Measurements from ENCODE around the gene OSM.
"Not testable (repeated sequence)": the region's sequence is repeated elsewhere in the genome, so short reads cannot be mapped to it uniquely, and the experiment has no call there.

The OSM gene

DNA sequence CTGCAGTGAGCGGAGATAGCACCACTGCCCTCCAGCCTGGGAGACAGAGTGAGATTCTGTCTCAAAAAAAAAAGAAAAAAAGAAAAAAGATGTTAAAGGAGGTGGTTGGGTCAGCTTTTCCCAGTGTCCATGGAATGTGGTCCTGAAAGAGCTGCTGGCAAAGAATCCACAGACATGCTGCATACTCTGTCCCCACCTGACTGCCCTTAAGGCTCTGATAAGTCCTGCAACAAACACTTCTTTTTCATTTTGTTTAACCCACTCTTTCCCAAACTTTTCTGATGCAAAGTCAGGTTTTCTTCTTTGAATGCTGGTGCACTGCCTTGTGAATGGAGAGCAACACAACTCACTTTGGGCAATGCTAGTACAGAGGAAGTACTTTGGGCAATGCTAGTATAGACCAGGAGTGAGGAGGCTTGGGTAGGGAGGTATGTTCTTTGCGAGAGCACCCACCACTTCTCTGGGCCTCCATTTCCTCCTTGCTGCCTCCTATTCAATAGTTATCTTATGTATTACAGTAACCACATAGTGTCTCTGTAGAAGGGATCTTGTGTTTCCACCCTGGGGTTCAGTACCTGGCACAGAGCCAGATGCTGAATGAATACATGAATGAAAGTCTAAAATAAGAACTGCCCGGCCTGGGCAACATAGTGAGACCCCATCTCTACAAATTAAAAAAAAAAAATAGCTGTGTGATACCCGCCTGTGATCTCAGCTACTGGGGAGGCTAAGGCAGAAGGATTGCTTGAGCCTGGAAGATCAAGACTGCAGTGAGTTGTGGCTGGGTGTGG is 39.0 kb downstream of the OSM start:
- no peak for DNase-seq (ENCODE audit: low read depth in 2 of 2)

DNA sequence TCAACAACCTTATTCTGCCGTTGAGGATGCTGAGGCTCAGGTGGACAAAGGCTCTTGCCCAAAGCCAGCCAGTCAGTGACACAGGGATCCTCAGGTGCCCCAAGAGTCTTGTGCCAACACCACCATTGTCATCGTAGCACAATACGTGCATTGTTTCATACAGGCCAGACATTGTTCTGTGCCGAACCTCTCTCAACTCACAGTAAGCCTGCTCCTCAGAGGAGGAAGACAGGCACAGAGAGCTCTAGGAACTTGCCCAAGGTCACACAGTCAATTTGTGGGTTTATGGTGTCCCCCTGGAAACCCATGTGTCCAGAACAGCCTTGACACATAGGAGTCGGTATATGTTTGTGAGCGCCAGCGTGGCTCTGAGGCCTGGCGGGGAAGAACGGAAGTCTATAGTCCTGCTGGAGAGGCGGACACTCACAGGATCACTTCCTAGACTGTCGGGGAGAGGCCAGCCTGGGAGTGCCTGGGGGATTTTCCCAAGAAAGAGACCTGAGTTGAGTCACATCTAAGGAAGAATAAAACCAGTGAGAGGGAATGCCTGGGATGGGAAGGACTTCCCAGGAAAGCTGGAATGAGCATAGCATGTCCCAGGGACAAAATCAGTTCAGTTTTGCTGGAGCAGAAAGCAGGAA is 40.3 kb downstream of the OSM start:
- DNase-seq (ENCODE audit: low read depth in 2 of 2): no peak

DNA sequence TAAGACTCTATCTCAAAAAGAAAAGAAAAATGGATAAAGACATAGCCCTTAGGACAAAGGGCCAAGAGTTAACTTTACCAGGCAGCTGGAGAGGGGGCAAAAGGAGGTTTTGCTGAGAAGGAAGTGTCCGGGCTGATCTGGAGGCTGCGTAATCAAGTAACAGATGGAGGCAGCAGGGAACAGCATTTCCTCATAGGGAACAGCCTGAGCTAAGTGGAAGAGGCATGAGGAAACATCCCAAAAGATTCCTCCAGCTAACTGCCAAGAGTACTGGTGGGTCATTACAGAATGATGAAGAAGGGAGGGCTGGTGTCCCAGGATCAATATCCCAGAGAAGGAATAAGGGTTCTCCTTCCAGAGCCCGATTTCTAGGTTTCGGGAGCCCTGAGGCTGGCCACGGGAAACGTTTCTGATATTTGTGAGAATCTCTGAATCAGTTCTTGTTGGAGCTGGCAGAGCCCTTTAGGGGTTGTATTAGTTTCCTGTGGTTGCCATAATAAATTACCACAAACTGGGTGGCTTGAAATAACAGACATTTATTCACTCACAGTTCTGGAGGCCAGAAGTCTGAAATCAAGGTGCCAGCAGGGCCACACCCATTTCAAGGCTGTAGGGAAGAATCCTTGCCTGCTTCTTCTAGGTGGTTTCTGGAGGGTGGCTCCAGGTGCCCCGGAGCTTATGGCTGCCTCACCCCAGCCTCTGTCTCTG is 41.3 kb downstream of the OSM start:
- no peak for DNase-seq (ENCODE audit: low read depth in 2 of 2)

DNA sequence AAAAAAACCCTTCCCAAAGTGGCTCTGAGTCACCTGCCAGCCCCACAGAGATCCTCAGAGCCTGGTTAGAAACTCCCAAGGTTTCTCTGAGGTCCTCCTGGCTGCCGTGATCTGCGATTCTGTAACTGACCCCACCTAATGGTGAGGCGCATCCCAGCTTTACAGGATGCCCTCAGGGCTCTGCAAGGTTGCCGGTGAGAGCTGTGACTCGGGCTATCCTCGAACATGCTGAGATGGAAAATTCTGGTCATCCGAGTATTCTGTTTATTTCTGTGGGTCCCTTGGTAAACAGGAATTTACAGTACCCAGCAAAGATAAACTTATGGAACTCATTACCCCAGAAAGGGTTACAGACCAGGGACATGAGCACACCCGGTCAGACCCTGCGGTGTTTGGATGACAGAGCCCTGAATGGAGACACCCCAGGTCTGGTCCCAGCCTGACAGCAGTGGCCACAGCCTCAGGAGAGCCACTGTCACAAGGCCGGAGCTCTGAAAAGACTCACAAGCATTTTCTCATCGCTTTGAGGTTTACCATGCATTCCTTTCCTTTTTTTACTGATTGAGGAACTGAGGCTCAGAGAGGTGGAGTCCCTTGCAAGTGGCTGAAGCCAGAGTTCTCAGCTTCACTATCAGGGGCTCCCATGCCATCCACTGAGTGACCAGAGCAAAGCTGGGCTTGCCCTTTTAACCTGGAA is 42.3 kb downstream of the OSM start:
- no peak for DNase-seq (ENCODE audit: low read depth in 2 of 2)

DNA sequence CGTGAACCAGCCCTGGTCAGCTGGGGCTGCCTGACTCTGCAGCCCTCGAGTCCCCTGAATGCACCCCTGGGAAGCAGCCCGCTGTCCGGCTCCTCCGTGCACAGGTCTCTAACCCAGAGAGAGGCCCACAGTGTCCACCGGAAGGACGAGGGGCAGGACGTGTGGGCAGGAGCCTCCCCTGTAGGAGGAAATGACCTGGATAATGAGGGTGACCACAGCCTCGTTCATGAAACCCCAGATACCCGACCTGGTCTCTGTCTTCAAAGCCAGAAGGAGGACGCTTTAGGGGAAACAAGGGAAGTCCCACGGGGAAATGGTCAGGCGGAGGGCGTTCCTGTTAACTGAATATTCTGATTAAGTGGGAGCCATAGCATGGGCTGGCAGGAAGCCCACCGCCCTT is 43.3 kb downstream of the OSM start:
- DNase-seq (ENCODE audit: low read depth in 2 of 2): no peak

DNA sequence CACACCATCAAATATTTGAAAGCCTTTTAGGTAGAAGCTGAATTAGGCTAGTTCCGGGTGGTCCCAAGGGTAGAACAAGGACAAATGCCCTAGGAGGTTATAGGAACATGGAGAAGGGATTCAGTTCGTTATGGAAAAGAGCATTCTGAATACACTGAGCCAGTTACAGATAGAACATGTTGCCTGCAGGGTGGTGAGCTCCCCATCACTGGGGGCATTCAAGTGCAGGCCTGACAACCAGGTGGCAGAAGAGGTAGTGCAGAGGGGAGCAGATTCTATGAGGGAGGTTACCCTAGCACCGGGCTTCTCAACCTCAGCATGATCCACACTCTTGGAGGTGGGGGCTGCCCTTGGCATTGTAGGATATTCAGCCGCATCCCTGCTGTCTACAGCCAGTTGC is 44.3 kb downstream of the OSM start:
- DNase-seq (ENCODE audit: low read depth in 2 of 2): no peak

DNA sequence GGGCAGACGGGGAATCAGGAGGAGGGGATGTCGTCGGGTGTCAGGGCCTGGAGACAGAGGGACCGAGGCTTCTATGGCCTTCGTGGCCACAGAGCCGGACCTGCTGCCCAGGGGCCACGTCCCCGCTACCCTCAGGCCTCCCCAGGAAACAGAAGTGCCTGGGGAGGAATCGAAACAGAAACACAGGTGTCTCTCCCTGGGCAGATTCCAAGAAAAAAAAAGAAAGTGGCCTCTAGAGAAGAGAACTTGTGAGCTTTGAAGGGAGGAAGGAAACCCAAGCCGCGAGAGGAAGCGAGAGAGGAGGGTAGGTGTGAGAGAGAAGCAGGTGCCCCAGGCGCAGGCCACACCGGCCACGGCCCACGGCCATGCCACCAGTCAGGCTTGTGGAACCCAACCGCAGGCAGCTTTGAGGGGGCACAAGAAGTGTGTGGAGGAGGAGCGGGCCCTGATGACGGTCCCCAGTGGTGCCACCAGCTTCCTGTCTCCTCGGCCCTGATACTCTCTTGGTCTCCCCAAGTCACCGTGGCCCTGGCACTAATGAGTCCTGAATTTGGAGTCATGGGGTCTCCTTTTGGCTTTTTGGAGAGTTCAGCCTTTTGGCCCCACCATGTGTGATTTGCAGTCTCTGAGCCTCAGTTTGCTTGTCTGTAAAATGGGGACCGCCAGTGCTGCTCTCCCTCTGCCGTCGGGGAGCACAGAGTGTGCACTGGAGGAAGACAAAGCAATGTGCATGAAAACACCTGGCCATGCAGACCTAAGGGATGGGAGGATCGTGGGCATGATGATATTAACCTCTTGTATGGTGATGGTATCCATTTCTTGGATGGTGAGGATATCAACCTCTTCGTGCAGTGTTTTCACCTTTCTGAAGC is 45.3 kb downstream of the OSM start:
- no peak for DNase-seq (ENCODE audit: low read depth in 2 of 2)

DNA sequence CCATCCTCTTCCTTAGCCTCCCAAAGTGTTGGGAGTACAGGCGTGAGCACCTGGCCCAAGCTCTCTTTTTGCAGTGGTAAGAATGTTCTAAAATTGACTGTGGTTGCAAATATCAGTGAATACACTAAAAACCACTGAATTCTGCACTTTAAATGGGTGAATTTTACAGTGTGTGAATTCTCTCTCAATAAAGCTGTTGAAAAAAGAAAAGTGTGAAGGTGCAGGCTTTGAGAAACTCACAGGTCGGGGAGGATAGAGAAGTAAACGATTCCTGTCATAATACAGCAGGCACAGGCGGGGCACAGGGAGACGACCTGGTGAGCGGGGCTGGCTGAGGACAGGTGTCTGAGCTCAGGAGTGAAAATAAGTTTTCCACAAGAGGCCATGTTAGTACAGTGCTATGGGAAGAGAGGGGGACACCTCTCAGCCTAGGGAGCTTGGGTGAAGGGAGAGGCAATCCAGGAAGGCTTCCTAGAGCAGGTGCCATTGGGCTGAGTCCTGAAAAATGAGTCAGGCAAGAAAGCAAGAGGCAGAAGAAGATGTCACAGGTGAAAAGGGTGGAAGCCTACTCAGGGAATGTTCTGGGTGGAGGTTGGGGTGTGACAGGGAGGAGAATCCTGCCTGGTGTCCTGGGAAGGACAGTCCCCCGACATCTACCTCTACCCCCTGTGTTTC is 46.2 kb downstream of the OSM start:
- no peak for DNase-seq (ENCODE audit: low read depth in 2 of 2)

DNA sequence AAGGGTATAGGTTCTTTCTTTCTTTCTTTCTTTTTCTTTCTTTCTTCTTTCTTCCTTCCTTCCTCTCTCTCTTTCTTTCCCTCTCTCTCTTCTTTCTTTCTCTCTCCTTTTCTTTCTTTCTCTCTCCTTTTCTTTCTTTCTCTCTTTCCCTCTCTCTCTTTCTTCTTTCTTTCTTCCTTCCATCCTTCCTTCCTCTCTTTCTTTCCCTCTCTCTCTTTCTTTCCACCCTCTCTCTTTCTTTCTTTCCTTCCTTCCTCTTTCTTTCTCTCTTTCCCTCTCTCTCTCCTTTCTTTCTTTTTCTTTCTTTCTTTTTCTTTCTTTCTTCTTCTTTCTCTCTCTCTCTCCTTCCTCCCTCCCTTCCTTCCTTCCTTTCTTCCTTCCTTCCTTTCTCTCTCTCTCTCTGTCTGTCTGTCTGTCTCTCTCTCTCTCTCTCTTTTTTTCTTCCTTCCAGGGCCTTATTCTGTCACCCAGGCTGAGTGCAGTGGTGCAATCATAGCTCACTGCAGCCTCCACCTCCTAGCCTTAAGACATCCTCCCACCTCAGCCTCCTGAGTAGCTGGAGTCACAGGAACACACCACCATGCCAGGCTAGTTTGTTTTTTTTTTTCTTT is 46.9 kb downstream of the OSM start:
- no peak for DNase-seq (ENCODE audit: low read depth in 2 of 2)

DNA sequence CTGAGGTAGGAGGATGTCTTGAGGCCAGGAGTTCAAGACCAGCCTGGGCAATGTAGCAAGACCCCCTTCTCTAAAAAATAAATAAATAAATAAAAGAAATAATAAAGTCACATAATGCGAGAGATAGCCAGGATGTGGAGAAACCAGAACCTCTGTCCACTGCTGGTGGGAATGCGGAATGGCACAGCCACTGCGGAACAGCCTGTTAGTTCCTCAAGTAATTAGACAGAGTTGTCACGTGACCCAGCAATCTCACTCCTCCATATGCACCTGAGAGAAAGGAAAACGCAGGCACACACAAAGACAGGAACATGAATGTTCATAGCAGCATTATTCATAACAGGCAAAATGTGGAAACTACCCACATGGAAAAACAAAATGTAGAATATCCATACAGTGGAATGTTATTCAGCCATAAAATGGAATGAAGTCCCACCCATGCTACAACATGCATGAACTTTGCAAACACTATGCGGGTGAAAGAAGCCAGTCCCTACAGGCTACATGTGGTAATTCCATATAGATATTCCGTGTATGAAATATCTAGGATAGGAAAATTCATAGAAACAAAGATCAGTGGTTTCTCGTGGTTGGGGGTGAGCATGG is 47.5 kb downstream of the OSM start:
- DNase-seq (ENCODE audit: low read depth in 2 of 2): no peak

DNA sequence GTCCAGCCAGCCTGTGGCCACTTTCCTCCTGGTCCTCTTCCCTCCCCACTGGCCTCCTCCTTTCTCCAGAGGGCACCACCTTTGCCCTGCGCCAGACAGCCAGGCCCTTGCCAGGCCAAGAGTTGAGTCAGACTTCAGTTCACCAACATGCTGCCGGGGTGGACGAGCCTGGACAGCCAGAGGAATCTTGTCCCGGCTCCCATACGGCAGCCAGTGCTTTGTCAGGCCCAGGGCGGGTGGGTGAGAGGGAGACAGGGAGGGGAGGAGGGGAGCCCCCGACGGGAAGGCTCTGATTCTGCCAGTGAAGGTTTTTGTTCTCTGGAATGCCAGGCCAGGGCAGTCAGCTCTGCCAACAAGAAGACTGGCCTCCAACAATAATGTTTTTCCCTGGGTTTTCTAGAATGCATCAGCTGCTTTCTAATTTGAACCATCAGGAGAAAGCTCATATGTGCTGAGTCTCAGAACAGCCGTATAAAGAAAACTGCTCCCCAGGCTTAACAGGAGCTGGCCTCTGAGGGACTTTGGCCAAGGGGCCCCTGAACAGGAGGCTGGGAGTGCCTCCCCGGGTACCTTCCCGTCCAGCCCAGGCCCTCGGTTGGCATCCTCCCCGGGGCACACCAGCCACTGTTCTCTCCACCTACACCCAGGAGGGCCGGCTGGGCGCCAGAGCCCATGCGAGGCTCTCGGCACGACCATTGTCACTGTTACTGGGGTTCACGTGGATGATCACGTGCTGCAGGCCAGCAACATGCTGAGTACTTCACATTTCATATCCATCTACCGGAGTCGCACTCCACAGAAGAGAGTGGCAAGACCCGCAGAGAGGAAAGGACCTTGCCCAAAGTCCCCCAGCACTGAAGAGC is 48.7 kb downstream of the OSM start:
- no peak for DNase-seq (ENCODE audit: low read depth in 2 of 2)

DNA sequence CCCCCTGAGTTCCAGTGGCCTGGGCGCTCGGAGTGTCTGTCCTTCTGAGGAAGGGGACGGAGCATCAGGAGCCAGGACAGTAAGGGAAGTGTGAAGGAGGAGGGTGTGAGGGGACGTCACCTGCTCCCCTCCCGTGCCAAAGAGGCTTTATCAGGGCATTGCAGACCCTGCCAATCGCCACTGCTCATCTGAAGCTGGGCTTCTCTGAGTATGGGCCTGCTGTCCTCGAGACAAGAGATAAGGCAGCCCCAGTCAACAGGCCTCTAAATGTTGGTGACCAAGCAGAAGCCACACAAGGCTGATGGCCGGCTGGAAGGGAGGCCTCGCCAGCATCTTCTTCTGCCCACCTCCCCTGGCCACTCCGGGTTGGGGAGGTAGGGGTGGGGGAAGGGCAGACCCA is 49.9 kb downstream of the OSM start:
- DNase-seq (ENCODE audit: low read depth in 2 of 2): no peak

DNA sequence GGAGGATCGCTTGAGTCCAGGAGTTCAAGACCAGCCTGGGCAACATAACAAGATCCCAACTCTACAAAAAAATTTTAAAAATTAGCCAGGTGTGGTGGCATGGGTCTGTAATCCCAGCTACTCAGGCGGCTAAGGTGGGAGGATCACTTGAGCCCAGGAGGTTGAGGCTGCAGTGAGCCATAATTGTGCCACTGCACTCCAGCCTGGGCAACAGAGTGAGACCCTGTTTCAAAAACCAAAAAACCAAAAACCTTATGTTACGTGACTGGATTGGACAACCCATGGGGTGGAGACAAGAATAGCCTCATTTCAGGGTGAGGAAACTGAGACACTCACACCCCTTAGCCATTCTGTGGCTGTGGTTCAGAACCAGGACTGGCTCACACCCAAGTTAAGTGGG is 50.4 kb downstream of the OSM start:
- DNase-seq (ENCODE audit: low read depth in 2 of 2): not testable (repeated sequence)

DNA sequence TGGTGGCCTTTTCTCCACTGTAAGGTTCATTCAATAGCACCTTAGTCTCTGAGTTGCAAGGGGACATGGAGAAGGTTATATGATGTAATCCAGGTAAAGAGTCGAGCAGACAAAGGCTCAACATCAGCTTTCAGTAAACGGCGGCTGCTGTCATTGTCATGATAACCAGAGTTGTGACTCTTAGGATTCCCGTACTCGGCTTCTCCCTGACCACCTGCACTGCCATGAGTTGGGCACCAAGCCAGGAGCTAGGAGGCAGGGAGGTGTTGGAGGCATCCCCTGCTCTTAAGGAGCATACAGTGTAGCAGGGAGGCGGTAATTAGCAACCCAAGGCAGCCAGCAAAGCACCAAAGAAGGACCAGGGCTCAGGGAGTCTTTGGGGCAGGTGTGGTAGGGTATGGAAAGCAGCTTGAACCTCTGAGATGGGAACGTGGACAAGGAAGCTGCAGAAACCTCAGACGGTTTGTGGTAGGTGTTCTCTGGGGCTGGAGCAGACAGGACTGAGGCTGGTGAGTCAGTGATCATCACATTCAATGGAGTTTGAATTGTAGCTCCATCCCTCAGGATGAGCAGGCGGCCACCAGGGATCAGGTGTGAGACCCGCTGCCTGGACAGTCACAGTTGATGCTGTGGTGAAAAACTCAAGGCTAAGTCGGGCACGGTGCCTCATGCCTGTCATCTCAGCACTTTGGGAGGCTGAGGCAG is 51.8 kb downstream of the OSM start:
- DNase-seq (ENCODE audit: low read depth in 2 of 2): no peak

DNA sequence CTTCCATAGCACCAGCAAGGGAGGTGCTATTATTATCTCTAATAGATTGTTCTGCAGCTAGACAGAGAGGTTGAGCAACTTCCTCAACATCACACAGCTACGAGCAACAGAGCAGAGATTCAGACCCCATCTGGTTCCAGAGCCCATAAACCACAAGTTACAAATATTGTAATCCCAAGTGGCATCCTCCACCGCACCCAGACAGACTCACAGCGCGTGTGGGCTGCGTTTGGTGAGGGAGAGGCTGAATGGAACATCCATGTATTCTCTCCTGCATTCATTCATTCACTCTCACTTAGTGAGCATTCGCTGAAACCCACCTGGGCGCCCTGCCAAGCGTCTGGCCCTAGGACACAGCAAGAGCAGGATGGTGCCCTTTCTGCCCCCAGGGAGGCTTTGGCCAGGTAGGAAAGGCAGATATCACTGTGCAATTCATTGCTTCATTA is 53.6 kb downstream of the OSM start:
- no peak for DNase-seq (ENCODE audit: low read depth in 2 of 2)
